PC-9 (cell line): ENCODE measurements around the gene ZNF410. TPM values are rescaled to one million over a fixed set of nuclear protein-coding genes. Genes with fewer than 3 reads are reported as not detected.

Experiments
- BruUV-seq: library from RNA; stranded (reverse); fragments of 400-500 nt; replicated peaks from 2 replicates; lab custom pipeline; 2021; lab: Mats Ljungman, UMichigan
- CTCF ChIA-PET: fragments of 300-600 bp; sonication (Branson Sonifier 250); formaldehyde crosslinking; loops from one replicate; lab custom pipeline; 2022; ENCODE audit warnings: antibody characterized with exemption; lab: Charles Lee
- POLR2A ChIA-PET: fragments of 300-600 bp; sonication (Branson Sonifier 250); formaldehyde crosslinking; loops from one replicate; lab custom pipeline; 2022; ENCODE audit warnings: antibody characterized with exemption; ENCODE audit not compliant: unreplicated experiment; lab: Charles Lee
- DNase-seq, 2 experiments: peaks; one replicate each; pipeline versions ENCODE4 v3.0.0 to v3.0.0-alpha.2; 2015 to 2022; ENCODE audit warnings: mixed read lengths in 1 of 2
- H2AFZ ChIP-seq: fragments of 200-600 bp; sonication (generic); 2 replicates; pipeline ENCODE4 v1.8.1; 2017; ENCODE audit warnings: antibody characterized with exemption
- H3F3A ChIP-seq: fragments of 200-600 bp; sonication (generic); 2 replicates; pipeline ENCODE4 v1.8.1; 2017; ENCODE audit warnings: antibody characterized with exemption, mild to moderate bottlenecking, low read depth; ENCODE audit not compliant: insufficient read depth
- H3K27ac ChIP-seq: fragments of 200-600 bp; sonication (generic); 2 replicates; pipeline ENCODE4 v1.6.1; 2016; ENCODE audit warnings: mixed run types
- H3K27me3 ChIP-seq: fragments of 200-600 bp; sonication (generic); 2 replicates; pipeline ENCODE4 v1.6.1; 2016; ENCODE audit warnings: low read depth, mixed run types; ENCODE audit not compliant: insufficient read depth
- H3K36me3 ChIP-seq: fragments of 200-600 bp; sonication (generic); 2 replicates; pipeline ENCODE4 v1.6.1; 2016; ENCODE audit warnings: low read depth, mixed run types
- H3K4me1 ChIP-seq: fragments of 200-600 bp; sonication (generic); replicated peaks from 2 replicates; pipeline ENCODE4 v1.6.1; 2016; ENCODE audit warnings: mixed run types; ENCODE audit not compliant: insufficient read depth
- H3K4me2 ChIP-seq: fragments of 200-600 bp; sonication (generic); 2 replicates; pipeline ENCODE4 v1.6.1; 2017; ENCODE audit warnings: mixed run types
- H3K4me3 ChIP-seq: fragments of 200-600 bp; sonication (generic); 2 replicates; pipeline ENCODE4 v1.6.1; 2016; ENCODE audit warnings: mixed run types
- H3K79me2 ChIP-seq: fragments of 200-600 bp; sonication (generic); 2 replicates; pipeline ENCODE4 v1.6.1; 2017; ENCODE audit warnings: low read depth, mixed run types
- H3K9me2 ChIP-seq: fragments of 200-600 bp; sonication (generic); 2 replicates; pipeline ENCODE4 v1.8.1; 2017; ENCODE audit warnings: mild to moderate bottlenecking; ENCODE audit not compliant: insufficient read depth
- H3K9me3 ChIP-seq: fragments of 200-600 bp; sonication (generic); 2 replicates; pipeline ENCODE4 v1.8.1; 2016; ENCODE audit warnings: low read depth; ENCODE audit not compliant: insufficient read depth
- H4K20me1 ChIP-seq: fragments of 200-600 bp; sonication (generic); 2 replicates; pipeline ENCODE4 v1.8.1; 2017; ENCODE audit not compliant: insufficient read depth
- EZH2 ChIP-seq: fragments of 200-600 bp; sonication (generic); IDR thresholded peaks from 2 replicates; pipeline ENCODE4 v1.8.0; 2017; ENCODE audit warnings: antibody characterized with exemption, low read depth
- intact Hi-C: fragments of 100-400 bp; cut with micrococcal nuclease; formaldehyde crosslinking; loops from one replicate; pipeline ENCODE4 v1.10.0; 2022; ENCODE audit not compliant: unreplicated experiment
- total RNA-seq: library from RNA; stranded (reverse); gene quantifications from 2 replicates; pipeline ENCODE4 v1.2.3, GENCODE V29; 2021
- TF ChIP-seq, protein P1 (sequence below): fragments of 200-600 bp; sonication (generic); conservative IDR thresholded peaks from 2 replicates; pipeline ENCODE4 v1.6.1; 2017; ENCODE audit warnings: mixed run types, antibody characterized with exemption, mild to moderate bottlenecking, moderate library complexity

Gene ZNF410
- total RNA-seq, 1 experiment from 2014 or later, result 38.6 TPM

GRCh38 chr14:73965216-73965615, 78.6 kb downstream of the ZNF410 start:
- Histone ChIP-seq H3K4me1 (no peaks in the 10 kb centered on the region), H3K27me3 (no peaks in the 10 kb centered on the region), H2AFZ (no peak overlapping the region), H3F3A (peaks cover 4% of the 10 kb centered on the region; the same call in 1 of the 2 replicates), H3K4me3 (no peak overlapping the region), H4K20me1 (no peaks in the 10 kb centered on the region), H3K9me3 (no peaks in the 10 kb centered on the region), H3K36me3 (0 out of 2 replicates have a peak, but pooled peaks cover 10% of the 10 kb centered on the region), H3K9me2 (no peaks in the 10 kb centered on the region; the same call in 1 of the 2 replicates), H3K79me2 (no peaks in the 10 kb centered on the region), H3K4me2 (no peak overlapping the region), H3K27ac (no peak overlapping the region)
- intact Hi-C loops, result no loop called here
- BruUV-seq, result no TSS peak
- TF ChIP-seq EZH2, result no peak
- TF ChIP-seq, protein P1, sequence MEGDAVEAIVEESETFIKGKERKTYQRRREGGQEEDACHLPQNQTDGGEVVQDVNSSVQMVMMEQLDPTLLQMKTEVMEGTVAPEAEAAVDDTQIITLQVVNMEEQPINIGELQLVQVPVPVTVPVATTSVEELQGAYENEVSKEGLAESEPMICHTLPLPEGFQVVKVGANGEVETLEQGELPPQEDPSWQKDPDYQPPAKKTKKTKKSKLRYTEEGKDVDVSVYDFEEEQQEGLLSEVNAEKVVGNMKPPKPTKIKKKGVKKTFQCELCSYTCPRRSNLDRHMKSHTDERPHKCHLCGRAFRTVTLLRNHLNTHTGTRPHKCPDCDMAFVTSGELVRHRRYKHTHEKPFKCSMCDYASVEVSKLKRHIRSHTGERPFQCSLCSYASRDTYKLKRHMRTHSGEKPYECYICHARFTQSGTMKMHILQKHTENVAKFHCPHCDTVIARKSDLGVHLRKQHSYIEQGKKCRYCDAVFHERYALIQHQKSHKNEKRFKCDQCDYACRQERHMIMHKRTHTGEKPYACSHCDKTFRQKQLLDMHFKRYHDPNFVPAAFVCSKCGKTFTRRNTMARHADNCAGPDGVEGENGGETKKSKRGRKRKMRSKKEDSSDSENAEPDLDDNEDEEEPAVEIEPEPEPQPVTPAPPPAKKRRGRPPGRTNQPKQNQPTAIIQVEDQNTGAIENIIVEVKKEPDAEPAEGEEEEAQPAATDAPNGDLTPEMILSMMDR, result no peak
- DNase-seq, result no peak
- POLR2A ChIA-PET, result no interaction called here
- CTCF ChIA-PET, result no interaction called here

DNA sequence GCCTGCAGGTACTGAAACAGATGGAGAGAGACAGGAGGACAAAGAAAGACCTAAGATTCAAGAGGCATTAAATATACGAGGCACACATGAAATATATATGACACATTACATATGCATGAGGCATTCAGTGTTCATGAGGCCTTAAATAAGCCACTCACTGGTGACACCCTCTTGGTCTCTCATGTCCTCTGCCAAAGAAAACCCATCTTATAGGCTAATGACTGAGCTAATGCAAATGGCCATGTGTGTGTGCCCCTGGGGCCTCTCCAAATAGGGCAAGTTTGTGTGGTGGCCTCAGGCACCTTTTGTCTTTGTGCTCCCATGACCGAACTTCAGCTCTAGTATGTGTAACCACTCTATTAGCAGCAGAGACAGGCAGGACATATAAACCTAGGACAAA, 82.2 kb downstream of the ZNF410 start:
- no peak overlapping the region for H2AFZ ChIP-seq
- H3K9me2 ChIP-seq, result no peaks in the 10 kb centered on the region
- DNase-seq, result no peak
- peaks cover 4% of the 10 kb centered on the region; the same call in 1 of the 2 replicates for H3F3A ChIP-seq
- no peaks in the 10 kb centered on the region for H3K27me3 ChIP-seq
- H3K9me3 ChIP-seq, result no peaks in the 10 kb centered on the region
- ChIA-PET POLR2A (no interaction called here), CTCF (no interaction called here)
- no peak overlapping the region for H3K27ac ChIP-seq
- 0 out of 2 replicates have a peak, but pooled peaks cover 2% of the 10 kb centered on the region for H3K36me3 ChIP-seq
- no peak for TF ChIP-seq EZH2
- TF ChIP-seq, protein P1, result no peak
- H4K20me1 ChIP-seq, result no peaks in the 10 kb centered on the region
- BruUV-seq, result no TSS peak
- H3K4me1 ChIP-seq, result no peaks in the 10 kb centered on the region
- no peak overlapping the region for H3K4me3 ChIP-seq
- no peaks in the 10 kb centered on the region for H3K79me2 ChIP-seq
- intact Hi-C loops, result no loop called here
- no peak overlapping the region for H3K4me2 ChIP-seq

GRCh38 chr14:73973497-73973896, 86.8 kb downstream of the ZNF410 start:
- H3K36me3 ChIP-seq, result no peaks in the 10 kb centered on the region
- H3F3A ChIP-seq, result peaks cover 13% of the 10 kb centered on the region; the same call in 1 of the 2 replicates
- H3K9me3 ChIP-seq, result no peaks in the 10 kb centered on the region
- H2AFZ ChIP-seq, result no peak overlapping the region
- BruUV-seq, result no TSS peak
- TF ChIP-seq, protein P1, result no peak
- TF ChIP-seq EZH2, result no peak
- H3K4me1 ChIP-seq, result peaks cover 15% of the 10 kb centered on the region
- no peaks in the 10 kb centered on the region for H3K27me3 ChIP-seq
- intact Hi-C loops, result no loop called here
- DNase-seq, result no peak
- CTCF ChIA-PET, result no interaction called here
- no peaks in the 10 kb centered on the region for H3K79me2 ChIP-seq
- no peaks in the 10 kb centered on the region for H4K20me1 ChIP-seq
- H3K9me2 ChIP-seq, result no peaks in the 10 kb centered on the region
- H3K27ac ChIP-seq, result no peak overlapping the region
- POLR2A ChIA-PET, result no interaction called here
- no peak overlapping the region for H3K4me2 ChIP-seq
- no peak overlapping the region for H3K4me3 ChIP-seq
